ENCODE measurements around the gene C14orf93. TPM values are rescaled to one million over a fixed set of nuclear protein-coding genes. Genes with fewer than 3 reads are reported as not detected.
"Not testable (repeated sequence)": the region's sequence is repeated elsewhere in the genome, so short reads cannot be mapped to it uniquely, and the experiment has no call there.

The C14orf93 gene
- total RNA-seq, 1 experiment from 2014 or later, result 8.1 TPM

DNA sequence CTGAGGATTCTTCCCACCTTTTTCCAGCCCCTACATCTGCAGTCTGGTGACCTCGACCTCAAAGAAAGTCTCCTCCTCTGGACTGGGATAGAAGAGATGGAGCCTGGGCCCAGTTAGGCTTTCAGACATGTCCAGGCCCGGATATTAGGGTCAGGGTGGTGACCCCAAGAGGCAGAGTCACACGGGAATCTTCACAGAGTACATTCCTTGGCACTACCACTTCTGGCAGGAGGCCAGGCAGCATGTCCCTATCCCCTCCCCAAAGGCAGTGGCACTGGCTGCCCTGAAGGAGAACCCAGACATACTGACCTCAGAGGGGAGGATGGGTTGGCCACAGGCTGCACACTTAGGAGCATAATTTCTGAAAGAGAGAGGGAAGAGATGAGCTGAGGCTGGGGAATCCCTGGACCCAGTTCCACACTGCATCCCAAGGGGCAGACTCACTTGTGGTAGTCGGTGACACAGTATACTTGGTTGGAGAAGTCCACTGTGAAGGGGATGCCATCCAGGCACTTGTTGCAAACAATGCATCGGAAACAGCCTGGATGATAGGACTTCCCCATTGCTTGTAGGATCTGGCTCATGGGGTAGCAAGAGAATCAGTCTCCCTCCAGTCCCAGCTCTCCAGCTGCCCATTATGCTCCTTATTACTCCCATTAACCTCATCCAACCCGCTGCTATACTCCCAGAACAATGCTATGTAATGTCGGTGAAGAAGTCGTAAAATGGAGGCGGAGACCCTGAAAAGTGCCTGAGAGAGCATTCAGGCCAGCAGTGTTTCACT lies 35.2 kb downstream of the C14orf93 start:
- DNase-seq (ENCODE audit: low spot score), result peak; percentile 37

DNA sequence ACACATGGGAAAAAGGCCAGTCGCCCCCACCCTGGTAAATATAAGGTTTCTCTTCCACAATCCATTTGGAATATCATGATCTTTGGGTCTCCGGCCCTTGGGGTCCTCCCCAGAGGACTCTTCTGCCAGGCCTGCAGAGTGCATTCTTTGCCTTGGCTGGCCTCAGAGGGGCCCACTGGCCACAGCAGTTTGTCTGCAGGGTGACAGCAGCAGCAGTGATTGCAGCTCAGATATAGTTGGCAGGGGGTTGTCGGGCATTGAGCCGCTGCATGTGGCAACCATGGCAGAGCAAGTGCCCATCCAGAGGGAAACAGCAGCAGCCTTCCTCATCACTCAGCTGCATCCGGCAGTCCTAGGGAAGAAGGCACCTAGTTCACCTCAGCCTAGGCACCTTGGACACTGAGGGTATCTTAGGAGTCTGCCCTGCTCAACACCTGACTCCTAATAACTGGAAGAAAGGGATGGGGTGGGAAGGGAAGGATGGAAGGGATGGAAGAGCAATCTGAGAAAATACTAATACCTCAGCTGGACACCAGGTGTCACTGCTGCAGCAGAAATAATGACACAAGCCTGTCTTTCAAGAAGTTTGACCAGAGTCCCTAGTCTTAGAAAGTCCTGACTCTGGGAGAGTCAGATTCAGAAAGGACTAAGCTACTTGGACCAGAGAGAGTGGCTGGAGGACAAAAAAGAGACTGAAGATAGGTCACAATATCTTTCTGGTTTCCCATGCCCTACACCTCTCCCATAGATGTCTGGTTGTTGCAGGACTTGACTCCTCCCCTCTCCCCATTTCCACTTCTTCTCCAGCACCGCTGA lies 36.5 kb downstream of the C14orf93 start:
- peak; percentile 61 for DNase-seq (ENCODE audit: low spot score)

DNA sequence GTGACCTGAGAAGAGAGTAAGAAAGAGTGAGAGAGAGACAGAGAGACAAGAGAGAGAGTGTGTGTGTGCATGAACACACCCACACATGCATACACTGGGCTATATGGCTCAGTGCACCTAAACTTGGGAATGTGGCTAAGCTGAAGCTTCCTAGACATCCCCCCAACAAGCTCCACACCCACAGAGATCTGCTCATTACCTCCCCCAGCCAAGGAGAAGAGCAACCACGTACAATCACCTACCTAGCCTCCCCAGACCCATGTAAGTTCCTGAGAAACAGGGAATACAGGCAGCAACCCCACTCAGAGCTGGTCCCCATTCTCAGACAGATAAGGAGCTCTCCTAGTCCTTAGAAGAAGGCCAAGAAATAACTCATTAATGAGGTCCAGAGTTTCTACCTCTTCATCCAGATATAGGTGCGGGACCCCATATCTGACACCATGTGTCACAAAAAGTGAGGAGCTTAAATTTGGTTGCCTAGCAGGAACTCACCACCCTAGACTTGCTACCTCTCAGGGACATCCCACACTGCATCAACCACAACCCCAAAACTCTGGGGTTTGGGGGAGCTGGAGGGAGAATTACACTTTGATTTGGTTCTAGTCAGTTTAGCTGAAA lies 37.5 kb downstream of the C14orf93 start:
- no peak for DNase-seq (ENCODE audit: low spot score)

DNA sequence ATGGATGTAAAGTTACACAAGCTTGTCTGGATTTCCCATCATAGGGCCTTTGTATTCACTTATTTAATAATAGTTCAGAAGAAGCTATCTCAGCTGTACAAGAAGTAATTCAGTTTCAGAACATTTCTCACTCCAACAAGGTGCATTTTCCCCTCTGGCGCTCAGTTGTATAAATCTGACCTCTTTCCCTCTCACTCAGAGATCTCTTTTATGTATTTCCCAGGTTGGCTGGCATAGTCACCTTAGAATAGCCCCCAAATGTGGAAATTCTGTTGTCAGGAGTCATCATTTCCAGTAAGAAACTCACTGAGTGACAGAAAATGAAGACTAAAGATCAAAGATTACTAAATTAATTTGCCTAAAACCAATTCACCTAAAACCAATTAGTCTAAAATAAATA lies 38.8 kb downstream of the C14orf93 start:
- no peak for DNase-seq (ENCODE audit: low spot score)

DNA sequence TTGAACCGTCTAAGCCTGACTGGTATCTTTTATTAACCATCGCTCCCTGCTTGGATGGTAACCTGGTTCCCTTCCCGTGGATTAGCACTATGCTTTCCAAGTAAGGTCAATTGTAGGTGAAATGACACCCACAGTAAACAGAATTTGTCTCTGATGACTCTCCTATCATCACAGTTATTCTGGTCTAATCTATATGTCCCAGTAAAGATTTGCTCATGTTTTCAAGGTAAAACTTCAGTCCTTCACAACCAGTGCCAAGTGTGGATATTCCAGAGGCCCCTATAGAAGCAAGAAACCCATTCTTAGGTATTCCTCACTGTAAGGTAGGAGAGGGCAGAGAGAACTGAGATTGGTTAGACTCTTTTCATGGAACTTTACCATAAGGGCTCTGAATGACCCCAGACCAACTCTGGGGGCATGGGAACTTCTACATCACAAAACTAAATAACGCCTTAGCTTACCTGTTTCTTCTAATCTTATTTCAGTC lies 43.1 kb downstream of the C14orf93 start:
- DNase-seq (ENCODE audit: low spot score), result no peak

DNA sequence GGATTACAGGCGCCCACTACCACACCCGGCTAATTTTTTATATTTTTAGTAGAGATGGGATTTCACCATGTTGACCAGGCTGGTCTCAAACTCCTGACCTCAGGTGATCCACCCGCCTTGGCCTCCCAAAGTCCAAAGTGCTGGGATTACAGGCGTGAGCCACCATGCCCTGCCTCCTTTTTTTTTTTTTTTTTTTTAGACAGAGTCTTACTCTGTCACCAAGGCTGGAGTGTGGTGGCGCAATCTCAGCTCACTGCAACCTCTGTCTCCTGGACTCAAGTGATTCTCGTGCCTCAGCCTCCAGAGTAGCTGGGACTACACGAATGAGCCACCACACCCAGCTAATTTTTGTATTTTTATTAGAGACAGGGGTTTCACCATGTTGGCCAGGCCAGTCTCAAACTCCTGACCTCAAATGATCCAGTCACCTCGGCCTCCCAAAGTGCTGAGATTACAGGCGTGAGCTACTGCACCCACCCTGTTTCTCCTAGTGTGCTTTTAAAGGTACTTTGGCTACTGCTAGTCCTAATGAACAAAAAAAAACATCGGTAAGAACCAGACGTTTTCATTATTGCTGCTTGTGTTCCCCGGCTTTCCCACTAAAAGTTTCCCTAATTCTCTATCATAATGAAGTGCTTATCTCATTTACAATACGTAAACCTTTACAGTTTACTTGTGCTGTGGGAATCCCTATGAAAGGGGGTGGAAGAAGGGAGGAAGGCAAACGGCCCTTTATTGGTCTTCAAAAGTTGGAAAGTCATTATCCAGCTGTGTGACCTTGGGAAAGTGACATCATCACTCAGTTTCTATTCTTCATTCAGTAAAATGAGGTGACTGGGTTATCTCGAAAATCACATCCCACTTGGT lies 43.8 kb downstream of the C14orf93 start:
- not testable (repeated sequence) for DNase-seq (ENCODE audit: low spot score)

DNA sequence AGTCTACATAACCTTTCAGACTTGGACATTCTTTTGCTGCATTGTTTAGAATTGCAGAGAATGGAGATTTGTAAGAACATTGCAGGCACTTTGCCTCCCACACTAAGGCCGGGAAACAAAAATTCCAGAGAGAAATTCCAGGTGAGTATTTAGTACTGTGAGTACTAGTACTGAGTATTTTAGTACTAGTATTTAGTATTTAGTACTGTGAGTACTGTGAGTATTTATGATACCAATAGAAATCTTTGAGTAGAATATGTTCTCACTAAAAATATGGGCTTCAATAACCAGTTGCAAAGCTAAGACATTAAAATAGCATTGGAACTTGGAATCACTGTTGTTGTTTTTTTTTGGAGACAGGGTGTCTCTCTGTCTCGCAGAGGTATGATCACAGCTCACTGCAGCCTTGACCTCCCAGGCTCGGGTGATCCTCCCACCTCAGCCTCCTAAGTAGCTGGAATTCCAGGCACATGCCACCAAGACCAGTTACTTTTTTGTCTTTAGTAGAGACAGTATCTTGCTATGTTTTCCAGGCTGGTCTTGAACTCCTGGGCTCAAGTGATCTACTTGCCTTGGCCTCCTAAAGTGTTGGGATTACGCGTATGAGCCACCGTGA lies 47.8 kb downstream of the C14orf93 start:
- DNase-seq (ENCODE audit: low spot score), result no peak

DNA sequence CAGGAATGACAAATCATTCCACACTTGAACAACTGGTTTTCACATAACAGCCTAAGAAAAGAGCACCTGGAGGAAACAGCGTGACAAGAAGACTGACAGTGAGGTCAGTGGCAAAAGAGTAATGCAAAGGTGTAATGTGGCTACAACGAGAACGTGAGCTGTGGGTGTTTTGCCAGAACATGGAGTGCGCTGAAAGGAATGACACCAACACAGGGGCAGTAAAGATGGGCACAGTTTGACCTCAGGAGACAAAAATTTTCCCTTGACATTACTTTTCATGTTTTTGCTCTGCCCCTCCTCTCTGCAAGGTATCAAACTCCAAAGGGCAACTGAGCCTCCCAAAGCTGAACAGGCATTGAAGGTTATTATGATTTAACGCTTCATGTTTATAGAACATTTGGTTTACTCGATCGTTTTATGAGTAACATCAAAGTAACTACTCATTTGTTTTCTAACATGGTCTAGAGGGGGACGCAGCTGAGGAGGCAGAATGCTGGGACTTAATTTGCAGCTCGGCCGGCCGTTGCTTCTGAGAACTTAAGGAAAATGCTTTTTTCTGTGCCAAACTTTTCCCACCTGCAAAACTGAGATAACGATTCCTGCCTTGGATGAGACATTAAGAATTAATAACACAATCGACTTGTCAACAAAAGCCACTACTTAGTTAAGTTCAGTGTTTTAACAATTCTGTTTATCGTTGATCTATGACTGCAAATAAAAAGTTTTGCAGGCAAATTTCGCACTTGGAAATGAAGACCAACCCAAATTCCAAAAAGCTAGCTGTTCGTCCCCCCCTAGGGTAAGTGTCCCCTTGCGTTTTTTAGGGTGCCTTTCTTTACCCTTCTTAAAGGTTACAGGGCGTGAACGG lies 54.0 kb downstream of the C14orf93 start:
- DNase-seq (ENCODE audit: low spot score), result no peak

DNA sequence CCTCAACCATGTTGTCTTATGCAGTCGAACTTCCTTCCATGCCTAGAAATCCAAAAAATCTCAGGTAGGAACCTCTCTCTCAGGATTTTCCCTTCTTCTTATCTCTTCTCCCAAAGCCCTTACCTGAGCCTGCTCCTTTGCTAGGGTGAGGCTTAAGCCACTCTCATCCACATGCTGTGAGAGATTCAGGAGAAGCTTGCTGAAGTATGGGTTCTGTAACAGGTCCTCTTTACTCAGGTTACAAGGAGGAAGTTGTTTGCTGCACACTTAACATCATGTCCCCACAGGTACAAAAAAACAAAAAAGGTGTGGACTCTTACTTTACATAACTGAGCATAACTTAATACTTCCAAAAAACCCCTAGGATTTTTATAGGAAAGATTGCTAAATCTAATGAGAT lies 57.5 kb downstream of the C14orf93 start:
- DNase-seq (ENCODE audit: low spot score), result no peak

DNA sequence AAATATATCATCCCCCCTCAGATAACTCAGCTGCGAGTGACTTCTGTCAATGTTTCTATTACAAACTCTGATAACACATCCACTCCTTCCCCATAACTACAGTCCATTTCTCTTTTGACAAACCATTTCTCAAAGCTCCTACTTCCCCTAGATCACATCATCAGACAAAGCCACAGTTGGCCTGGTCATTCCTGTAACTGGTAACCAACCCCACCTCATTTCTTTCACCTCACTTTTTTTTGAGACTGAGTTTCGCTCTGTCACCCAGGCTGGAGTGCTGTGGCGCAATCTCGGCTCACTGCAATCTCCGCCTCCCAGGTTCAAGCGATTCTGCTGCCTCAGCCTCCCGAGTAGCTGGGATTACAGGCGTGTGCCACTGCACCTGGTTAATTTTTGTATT lies 58.1 kb downstream of the C14orf93 start:
- not testable (repeated sequence) for DNase-seq (ENCODE audit: low spot score)

DNA sequence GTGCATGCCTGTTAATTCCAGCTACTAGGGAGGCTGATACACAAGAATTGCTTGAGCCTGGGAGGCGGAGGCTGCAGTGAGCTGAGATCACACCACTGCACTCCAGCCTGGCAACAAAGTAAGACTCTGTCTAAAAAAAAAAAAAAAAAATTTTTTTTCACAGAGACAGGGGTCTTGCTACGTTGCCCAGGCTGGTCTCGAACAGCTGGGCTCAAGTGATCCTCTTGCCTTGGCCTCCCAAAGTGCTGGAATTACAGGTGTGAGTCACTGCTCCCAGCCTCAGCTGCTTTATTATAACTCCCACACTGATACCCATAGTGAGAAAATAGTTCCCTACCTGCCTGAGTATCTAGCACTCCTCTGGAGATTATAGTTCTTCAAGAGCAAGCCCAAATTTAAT lies 64.3 kb downstream of the C14orf93 start:
- DNase-seq (ENCODE audit: low spot score), result no peak

DNA sequence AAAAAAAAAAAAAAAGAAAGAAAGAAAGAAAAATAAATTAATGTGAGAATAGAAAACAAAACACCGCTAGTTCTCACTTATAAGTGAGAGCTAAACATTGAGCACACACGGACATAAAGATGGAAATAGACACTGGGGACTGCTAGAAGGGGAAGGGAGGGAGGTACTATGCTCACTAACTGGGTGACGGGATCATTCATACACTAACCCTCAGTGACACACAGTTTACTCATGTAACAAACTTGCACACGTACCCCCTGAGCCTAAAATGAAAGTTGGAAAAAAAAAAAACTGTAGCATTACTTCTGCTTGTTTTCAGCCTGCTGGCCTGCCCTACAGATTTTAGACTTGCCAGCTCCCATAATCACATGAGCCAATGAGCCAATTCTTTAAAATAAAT lies 70.3 kb downstream of the C14orf93 start:
- DNase-seq (ENCODE audit: low spot score), result no peak

Other genes with a start within 250 kb of the C14orf93 start
- 44.4 and 46.2 TPM in 2 replicates for gene OXA1L, start 243.5 kb downstream of the C14orf93 start, total RNA-seq (2014; rRNA removed; shearing (Covaris generic))
- 0.74 TPM in 1 of 2 replicates, not detected in the other for gene SLC7A7, start 194.7 kb downstream of the C14orf93 start, total RNA-seq (2014; rRNA removed; shearing (Covaris generic))
- 72.1 and 163 TPM in 2 replicates for gene MRPL52, start 180.3 kb downstream of the C14orf93 start, total RNA-seq (2014; rRNA removed; shearing (Covaris generic))
- gene MMP14, start 173.6 kb downstream of the C14orf93 start, total RNA-seq (2014; rRNA removed; shearing (Covaris generic)), result 82.4 and 92.9 TPM in 2 replicates
- 28.7 and 38.7 TPM in 2 replicates for gene LRP10, start 138.4 kb downstream of the C14orf93 start, total RNA-seq (2014; rRNA removed; shearing (Covaris generic))
- not detected in 2 replicates for gene REM2, start 126.9 kb downstream of the C14orf93 start, total RNA-seq (2014; rRNA removed; shearing (Covaris generic))
- 56.8 and 64.1 TPM in 2 replicates for gene RBM23, start 91.0 kb downstream of the C14orf93 start, total RNA-seq (2014; rRNA removed; shearing (Covaris generic))
- 38.6 and 181 TPM in 2 replicates for gene PRMT5, start 80.8 kb downstream of the C14orf93 start, total RNA-seq (2014; rRNA removed; shearing (Covaris generic))
- 39.8 and 46.9 TPM in 2 replicates for gene HAUS4, start 53.1 kb downstream of the C14orf93 start, total RNA-seq (2014; rRNA removed; shearing (Covaris generic))
- gene AJUBA, start 27.6 kb downstream of the C14orf93 start, total RNA-seq (2014; rRNA removed; shearing (Covaris generic)), result 47.5 and 65.5 TPM in 2 replicates
- 219 and 225 TPM in 2 replicates for gene PSMB5, start 24.8 kb upstream of the C14orf93 start, total RNA-seq (2014; rRNA removed; shearing (Covaris generic))
- gene PSMB11, start 32.1 kb upstream of the C14orf93 start, total RNA-seq (2014; rRNA removed; shearing (Covaris generic)), result not detected in 2 replicates
- gene CDH24, start 47.4 kb upstream of the C14orf93 start, total RNA-seq (2014; rRNA removed; shearing (Covaris generic)), result 2.8 and 4.0 TPM in 2 replicates
- gene ACIN1, start 85.0 kb upstream of the C14orf93 start, total RNA-seq (2014; rRNA removed; shearing (Covaris generic)), result 53.6 and 58.8 TPM in 2 replicates
- gene C14orf119, start 85.4 kb upstream of the C14orf93 start, total RNA-seq (2014; rRNA removed; shearing (Covaris generic)), result 23.0 and 34.5 TPM in 2 replicates
- not detected in 2 replicates for gene CIROP, start 94.8 kb upstream of the C14orf93 start, total RNA-seq (2014; rRNA removed; shearing (Covaris generic))
- 0.96 TPM in 1 of 2 replicates, not detected in the other for gene CEBPE, start 109.1 kb upstream of the C14orf93 start, total RNA-seq (2014; rRNA removed; shearing (Covaris generic))
- gene SLC7A8, start 173.5 kb upstream of the C14orf93 start, total RNA-seq (2014; rRNA removed; shearing (Covaris generic)), result 1.5 and 2.5 TPM in 2 replicates
- not detected in 2 replicates for gene RNF212B, start 227.8 kb upstream of the C14orf93 start, total RNA-seq (2014; rRNA removed; shearing (Covaris generic))

All from A172 (cell line).